GM19372 (cell line): ENCODE results near the gene ZSCAN5A.
"Not testable (repeated sequence)": the region's sequence is repeated elsewhere in the genome, so short reads cannot be mapped to it uniquely, and the experiment has no call there.

Experiments
- ATAC-seq: cut with Tn5 transposase; IDR thresholded peaks from one replicate; pipeline ENCODE4 v1.9.1; 2021; ENCODE audit warnings: mild to moderate bottlenecking, low read depth, moderate library complexity; ENCODE audit not compliant: unreplicated experiment

ZSCAN5A gene

GRCh38 chr19:56273563-56274117, 41.0 kb downstream of the ZSCAN5A start:
- no peak for ATAC-seq

DNA sequence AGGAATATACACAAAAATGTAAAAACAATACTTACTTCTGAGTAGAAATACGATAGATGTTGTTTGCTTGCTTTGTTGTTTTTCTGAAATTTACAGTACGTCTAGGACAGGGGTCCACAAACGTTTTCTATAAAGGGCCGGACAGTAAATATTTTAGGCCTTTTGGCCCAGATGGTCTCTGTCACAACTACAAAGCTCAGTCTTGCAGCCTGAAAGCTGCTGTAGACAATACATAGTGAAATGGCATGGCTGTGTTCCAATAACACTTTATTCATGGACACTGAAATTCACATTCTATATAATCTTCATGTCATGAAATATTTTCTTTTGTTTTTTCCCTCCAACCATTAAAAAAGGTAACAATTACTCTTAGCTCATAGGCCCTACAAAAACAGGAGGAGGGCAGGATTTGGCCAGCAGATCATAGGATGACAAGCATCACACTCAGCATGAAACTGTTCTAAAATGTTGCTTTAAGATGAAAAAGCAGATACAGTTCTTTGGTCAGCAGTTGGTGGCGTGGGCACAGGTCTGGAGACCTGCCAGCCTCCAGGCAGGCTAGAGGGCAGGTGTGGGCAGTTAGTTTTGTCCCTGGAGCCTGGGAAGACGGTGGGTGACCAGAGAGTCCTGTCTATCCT, 42.4 kb downstream of the ZSCAN5A start, which contains the start of gene EDDM13:
Gene EDDM13 (plus strand): TSS at position 588 of the 638 bp plus-strand sequence. CDS start 87 bp downstream, outside the sequence.
- no peak for ATAC-seq

DNA sequence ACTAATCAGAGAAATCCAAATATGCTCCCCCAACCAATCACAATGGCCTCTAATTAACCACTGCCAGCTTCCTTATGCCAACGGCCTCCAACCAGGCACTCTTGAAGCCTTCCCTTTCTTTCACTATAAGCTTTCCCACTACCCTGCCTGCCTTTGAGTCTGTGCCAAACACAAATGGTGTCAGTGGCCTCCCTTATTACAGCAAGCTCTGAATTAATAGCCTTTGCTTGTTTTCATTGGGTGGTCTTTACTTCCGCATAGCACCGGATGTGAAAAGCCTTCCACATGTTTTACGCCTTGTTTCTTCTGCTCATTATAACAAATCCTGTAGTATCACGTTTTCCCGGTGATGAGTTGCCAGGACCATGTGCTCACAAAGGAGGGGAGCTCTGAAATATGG, 43.5 kb downstream of the ZSCAN5A start:
- no peak for ATAC-seq

- ATAC-seq: no peak
Measured at GRCh38 chr19:56270676-56271075, 44.0 kb downstream of the ZSCAN5A start.

- no peak for ATAC-seq
Measured at GRCh38 chr19:56269348-56269747, 45.3 kb downstream of the ZSCAN5A start.

DNA sequence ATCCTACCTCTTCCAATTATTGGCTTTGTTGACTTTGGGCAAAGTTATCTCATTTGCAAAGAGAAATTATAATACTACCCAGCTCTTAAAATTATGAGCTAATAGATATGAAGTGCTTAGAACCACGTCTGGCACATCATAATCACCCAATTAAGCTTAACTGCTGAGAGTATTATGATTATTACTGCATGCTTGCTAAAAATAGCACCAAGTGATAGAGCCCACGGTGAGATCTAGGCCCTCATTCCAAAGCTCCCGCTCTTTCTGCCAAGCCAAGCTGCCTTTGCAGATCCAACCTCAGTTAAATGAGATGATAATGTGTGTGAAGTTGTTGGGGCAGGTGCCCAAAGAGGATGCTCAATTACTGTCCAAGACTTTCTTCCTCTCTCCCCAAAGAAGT, 48.6 kb downstream of the ZSCAN5A start:
- no peak for ATAC-seq

- ATAC-seq: no peak
Measured at GRCh38 chr19:56263319-56263718, 51.3 kb downstream of the ZSCAN5A start.

GRCh38 chr19:56261932-56262331, 52.7 kb downstream of the ZSCAN5A start:
- ATAC-seq: not testable (repeated sequence)

DNA sequence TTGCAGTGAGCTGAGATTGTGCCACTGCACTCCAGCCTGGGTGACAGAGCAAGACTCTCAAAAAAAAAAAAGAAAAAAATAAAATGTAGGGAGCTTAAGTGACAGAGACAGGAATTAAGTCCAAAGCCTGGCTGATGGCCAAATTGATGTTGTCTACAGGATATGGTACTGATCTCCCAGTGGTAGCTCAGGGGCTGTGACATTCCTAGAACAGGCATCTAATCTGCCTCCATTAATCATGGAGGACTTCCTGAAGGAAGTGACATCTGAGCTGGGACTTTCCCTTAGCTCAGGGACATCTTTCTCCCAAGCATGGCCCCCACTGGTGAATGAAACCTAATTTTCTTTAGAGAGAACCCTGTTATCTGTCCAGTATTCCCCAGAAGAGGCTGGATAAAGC, 53.5 kb downstream of the ZSCAN5A start:
- no peak for ATAC-seq

- ATAC-seq: no peak
Measured at GRCh38 chr19:56258272-56258671, 56.4 kb downstream of the ZSCAN5A start.

DNA sequence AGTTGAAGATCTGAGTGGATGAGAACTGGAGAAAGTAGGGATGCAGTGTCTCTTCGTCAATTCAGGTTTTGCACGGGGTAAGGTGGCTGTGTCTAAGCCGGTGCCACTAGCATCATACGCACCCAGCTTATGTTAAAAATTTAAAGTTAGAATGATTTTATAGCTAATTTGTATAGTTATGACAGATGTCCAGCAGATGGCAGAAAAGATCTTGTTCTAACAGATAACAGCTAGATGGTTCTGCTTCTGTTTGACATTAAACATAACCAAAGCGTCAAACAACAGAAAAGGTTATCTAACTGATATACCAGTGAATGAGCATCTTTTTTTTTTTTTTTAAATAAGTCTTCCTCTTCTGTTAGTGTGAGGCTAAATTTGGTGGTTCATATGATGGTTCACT, 60.9 kb downstream of the ZSCAN5A start:
- ATAC-seq: no peak

DNA sequence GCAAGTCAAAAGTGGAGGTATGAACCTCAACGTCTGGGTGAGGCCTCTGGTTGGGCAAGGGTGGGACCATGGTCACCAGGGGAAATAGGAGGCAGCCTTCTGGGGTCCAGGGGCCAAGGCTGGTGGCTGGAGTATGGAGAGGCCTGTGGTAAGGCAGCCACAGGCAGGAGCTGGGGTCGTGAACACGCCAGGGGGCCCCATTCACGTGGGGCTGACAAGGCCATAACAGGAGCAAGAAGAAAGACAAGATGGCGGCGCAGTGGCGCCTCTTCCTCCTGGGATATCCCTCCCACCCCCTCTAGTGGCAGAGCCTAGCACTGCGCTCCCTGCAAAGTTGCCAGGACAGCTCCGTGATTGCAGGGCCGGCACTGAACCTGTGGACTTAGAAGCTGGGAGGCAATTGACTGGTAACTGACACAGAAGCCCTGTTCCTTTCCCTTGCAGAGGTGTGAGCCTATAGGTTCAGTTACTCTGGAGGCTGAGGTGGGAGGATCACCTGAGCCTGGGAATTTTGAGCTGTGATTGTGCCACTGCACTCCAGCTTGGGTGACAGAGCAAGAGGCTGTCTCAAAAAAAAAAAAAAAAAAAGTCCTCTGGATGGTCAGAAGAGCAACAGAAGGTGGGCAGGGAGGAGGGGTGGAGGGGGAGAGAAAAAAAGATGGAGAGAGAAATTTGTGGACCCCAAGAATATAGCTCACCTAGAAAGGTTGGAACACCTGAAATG, 61.8 kb downstream of the ZSCAN5A start:
- ATAC-seq: no peak

GRCh38 chr19:56248736-56249338, 65.8 kb downstream of the ZSCAN5A start:
- ATAC-seq: not testable (repeated sequence)

GRCh38 chr19:56245764-56246163, 68.9 kb downstream of the ZSCAN5A start:
- not testable (repeated sequence) for ATAC-seq

DNA sequence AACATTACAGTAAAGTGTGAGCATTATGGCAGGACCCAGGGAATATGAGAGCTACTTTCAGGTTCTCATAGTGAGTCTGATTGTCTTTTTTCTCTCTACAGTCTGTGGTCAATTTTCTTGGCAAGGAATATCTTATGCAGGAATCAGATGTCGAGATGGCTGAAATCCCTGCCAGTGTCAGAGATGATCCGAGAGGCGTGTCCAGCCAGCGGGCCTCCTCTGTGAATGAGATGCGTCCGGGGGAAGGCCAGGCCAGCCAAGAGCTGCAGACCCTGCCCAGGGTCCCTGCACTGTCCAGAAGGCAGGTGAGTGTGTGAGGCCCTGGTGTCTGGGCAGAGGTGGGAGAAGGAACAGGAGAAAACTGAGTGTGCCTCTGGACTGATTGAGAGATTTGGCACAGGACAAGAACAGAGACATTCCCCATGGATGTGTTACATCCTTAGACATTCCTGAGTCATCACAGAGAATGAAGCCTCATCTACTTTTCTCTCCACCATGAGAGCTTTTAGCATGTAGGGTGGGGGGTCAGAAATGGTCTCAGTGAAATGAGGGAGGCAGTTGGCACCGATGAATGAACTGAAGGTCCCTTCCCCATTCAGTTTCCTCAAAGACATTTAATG, 69.4 kb downstream of the ZSCAN5A start:
- ATAC-seq: no peak

DNA sequence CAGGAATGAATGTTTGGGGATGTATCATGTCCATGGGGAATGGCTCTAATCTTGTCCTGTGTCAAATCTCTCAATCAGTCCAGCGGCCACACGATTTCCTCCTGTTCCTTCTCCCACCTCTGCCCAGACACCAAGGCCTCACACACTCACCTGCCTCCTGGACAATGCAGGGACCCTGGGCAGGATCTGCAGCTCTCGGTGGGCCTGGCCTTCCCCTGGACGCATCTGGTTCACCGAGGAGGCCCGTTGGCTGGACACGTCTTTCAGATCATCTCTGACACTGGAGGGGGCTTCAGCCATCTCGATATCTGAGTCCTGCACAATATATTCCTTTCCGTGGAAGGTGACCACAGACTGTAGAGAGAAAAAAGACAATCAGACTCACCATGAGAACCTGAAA, 91.2 kb downstream of the ZSCAN5A start:
- no peak for ATAC-seq

DNA sequence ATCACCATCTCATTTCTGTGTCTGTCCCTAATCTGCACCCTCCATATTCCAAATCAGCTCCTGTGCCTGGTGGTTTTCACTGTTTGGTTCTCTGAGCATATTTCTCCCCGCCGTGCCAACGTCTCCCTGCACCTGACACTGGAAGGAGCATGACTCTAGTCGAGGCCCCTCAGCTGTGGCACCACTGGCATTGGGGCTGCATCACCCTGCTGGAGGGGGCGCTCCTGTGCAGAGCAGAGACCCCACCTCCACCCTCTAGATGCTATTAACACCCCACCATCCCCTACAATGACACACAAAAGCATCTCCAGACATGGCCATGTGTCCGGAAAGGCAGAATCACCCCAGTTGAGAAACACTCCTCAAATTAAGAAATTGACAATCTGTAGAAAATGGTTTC, 91.7 kb downstream of the ZSCAN5A start:
- no peak for ATAC-seq

DNA sequence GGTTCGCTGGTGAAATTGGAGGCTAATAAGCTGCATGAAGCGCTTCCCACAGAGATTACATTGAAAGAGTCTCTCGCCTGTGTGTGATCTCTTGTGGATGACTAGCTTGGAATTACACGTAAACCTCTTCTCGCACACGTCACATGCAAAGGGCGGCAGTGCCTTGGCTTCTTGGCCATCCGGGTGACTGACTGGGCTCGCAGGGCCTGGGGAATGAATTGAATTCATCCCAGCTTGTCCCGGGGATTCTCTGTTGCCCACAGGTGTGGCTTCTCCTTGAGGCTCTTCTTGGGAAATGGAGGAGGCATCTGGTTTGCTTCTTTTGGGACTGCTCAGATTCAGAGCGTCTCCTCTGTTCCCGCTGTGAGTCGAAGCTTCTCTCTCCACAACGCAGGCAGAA, 92.8 kb downstream of the ZSCAN5A start:
- no peak for ATAC-seq

- not testable (repeated sequence) for ATAC-seq
Measured at GRCh38 chr19:56221442-56221841, 93.2 kb downstream of the ZSCAN5A start.

DNA sequence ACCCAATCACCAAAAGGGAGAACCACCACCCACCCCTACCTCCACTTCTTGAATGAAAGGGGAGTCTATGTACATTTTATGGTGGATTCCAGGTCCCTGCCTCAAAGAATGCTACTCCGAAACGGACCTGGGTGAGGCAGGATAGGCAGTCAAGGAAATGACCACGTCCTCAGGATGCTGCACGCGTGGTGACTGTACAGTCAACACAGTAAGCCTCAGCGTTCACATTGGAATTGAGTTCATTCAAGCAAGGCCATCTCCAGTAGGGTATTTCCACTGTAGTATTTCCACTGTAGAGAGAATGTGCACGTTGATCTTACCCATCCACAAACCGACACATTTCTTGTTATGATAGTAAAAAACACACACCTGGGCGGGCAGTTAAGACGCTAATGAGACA, 95.7 kb downstream of the ZSCAN5A start:
- no peak for ATAC-seq
